B cell (primary cell): ENCODE results near the gene CHST1. TPM values are rescaled to one million over a fixed set of nuclear protein-coding genes. Genes with fewer than 3 reads are reported as not detected.

ENCODE experiments used
- ATAC-seq: fragments of 200-7000 bp; cut with Tn5 transposase; one replicate; pipeline ENCODE4 v1.10.0; 2021; ENCODE audit warnings: low read depth, mild to moderate bottlenecking, moderate number of reproducible peaks, moderate library complexity
- CTCF ChIA-PET: fragments of 350-600 bp; sonication (Branson Sonifier 250); formaldehyde crosslinking; loops from one replicate; lab custom pipeline; 2021; ENCODE audit warnings: antibody characterized with exemption, inconsistent platforms; lab: Charles Lee
- POLR2A ChIA-PET: fragments of 350-600 bp; sonication (Branson Sonifier 250); formaldehyde crosslinking; loops from one replicate; lab custom pipeline; 2021; ENCODE audit warnings: antibody characterized with exemption; lab: Charles Lee
- DNase-seq: peaks from one replicate; pipeline ENCODE4 v3.0.0; 2013
- H2AFZ ChIP-seq: 2 replicates; pipeline ENCODE4 v1.6.1; 2012; ENCODE audit warnings: mild to moderate bottlenecking, low read depth, low read length; ENCODE audit not compliant: insufficient read depth, poor library complexity, severe bottlenecking
- H3K27ac ChIP-seq, 2 donors: 1 replicate in 1 of 2; 2 replicates in 1 of 2; pipeline ENCODE4 v1.5.1; 2012 to 2013; ENCODE audit warnings: low read length in 2 of 2, mild to moderate bottlenecking in 2 of 2, moderate library complexity in 1 of 2
- H3K27me3 ChIP-seq, 4 experiments: fragments of 200-600 bp in 1 of 4; sonication (generic) in 1 of 4; replicated peaks in 1 of 4; 1 replicate in 2 of 4; 2 replicates in 2 of 4; pipeline versions ENCODE4 v1.6.1 to v1.7.0; 2013 to 2016; ENCODE audit warnings: low read length in 3 of 4, mild to moderate bottlenecking in 2 of 4, mixed read lengths in 1 of 4, moderate library complexity in 1 of 4; ENCODE audit not compliant: insufficient read depth in 4 of 4, control insufficient read depth in 3 of 4; ENCODE audit errors: control extremely low read depth in 1 of 4
- H3K36me3 ChIP-seq, 2 experiments: replicated peaks in 1 of 2; 1 replicate in 1 of 2; 2 replicates in 1 of 2; pipeline versions ENCODE4 v1.6.1 to v1.7.1; 2013; ENCODE audit warnings: low read length in 1 of 2; ENCODE audit not compliant: insufficient read depth in 2 of 2, control insufficient read depth in 1 of 2; ENCODE audit errors: control extremely low read depth in 1 of 2, extremely low read depth in 1 of 2
- H3K4me1 ChIP-seq, 2 donors: fragments of 200-600 bp in 1 of 2; sonication (generic) in 1 of 2; 1 replicate in 1 of 2; 2 replicates in 1 of 2; pipeline versions ENCODE4 v1.5.1 to v1.6.1; 2013 to 2017; ENCODE audit warnings: low read length in 2 of 2; ENCODE audit not compliant: control insufficient read depth in 2 of 2, insufficient read depth in 2 of 2
- H3K4me2 ChIP-seq: replicated peaks from 2 replicates; pipeline ENCODE3; 2012; ENCODE audit warnings: mild to moderate bottlenecking, low read depth, low read length; ENCODE audit not compliant: poor library complexity, severe bottlenecking
- H3K4me3 ChIP-seq, 5 experiments: fragments of 200-600 bp in 1 of 5; sonication (generic) in 1 of 5; 1 replicate in 3 of 5; 2 replicates in 2 of 5; pipeline versions ENCODE4 v1.5.1 to v1.7.0; 2011 to 2016; ENCODE audit warnings: low read length in 4 of 5, mild to moderate bottlenecking in 4 of 5, low read depth in 2 of 5, control low read depth in 1 of 5, moderate library complexity in 1 of 5; ENCODE audit not compliant: insufficient read depth in 1 of 5; ENCODE audit errors: control extremely low read depth in 1 of 5, extremely low read depth in 1 of 5
- H3K79me2 ChIP-seq: fragments of 200-600 bp; sonication (generic); one replicate; pipeline ENCODE4 v1.6.0; 2016; ENCODE audit warnings: low read length; ENCODE audit not compliant: control insufficient read depth, insufficient read depth
- H3K9ac ChIP-seq: fragments of 200-600 bp; sonication (generic); 2 replicates; pipeline ENCODE4 v1.6.1; 2017; ENCODE audit warnings: mild to moderate bottlenecking, low read length, moderate library complexity
- H3K9me3 ChIP-seq, 3 donors: one replicate each; pipeline versions ENCODE4 v1.6.1 to v1.7.1; 2013; ENCODE audit warnings: low read length in 2 of 3; ENCODE audit not compliant: control insufficient read depth in 2 of 3, insufficient read depth in 1 of 3; ENCODE audit errors: control extremely low read depth in 1 of 3
- H4K20me1 ChIP-seq: 2 replicates; pipeline ENCODE4 v1.6.0; 2012; ENCODE audit warnings: mild to moderate bottlenecking, low read length; ENCODE audit not compliant: insufficient read depth, control insufficient read depth, poor library complexity, severe bottlenecking
- H3K27ac Mint-ChIP-seq: one replicate; pipeline ENCODE4 v1.8.0; 2021; ENCODE audit warnings: mixed read lengths
- H3K27me3 Mint-ChIP-seq: one replicate; pipeline ENCODE4 v1.8.0; 2021; ENCODE audit warnings: mixed read lengths
- H3K4me1 Mint-ChIP-seq: one replicate; pipeline ENCODE4 v1.8.0; 2021; ENCODE audit warnings: mixed read lengths
- H3K4me3 Mint-ChIP-seq: one replicate; pipeline ENCODE4 v1.8.0; 2021; ENCODE audit warnings: mixed read lengths
- H3K9me3 Mint-ChIP-seq: one replicate; pipeline ENCODE4 v1.8.0; 2022; ENCODE audit warnings: mixed read lengths; ENCODE audit not compliant: insufficient read depth
- EZH2 ChIP-seq: IDR thresholded peaks from 2 replicates; pipeline ENCODE4 v1.6.1; 2012; ENCODE audit warnings: borderline replicate concordance, low read depth, mild to moderate bottlenecking, moderate library complexity, low read length; ENCODE audit not compliant: insufficient read depth, poor library complexity, severe bottlenecking
- whole genome bisulfite sequencing: methylation state at CpG from one replicate; pipeline ENCODE4 v1.1.5; 2013; ENCODE audit warnings: missing lambda C conversion rate; ENCODE audit not compliant: insufficient coverage; 5-methylcytosine and 5-hydroxymethylcytosine counted together
- intact Hi-C: fragments of 100-400 bp; cut with micrococcal nuclease; formaldehyde crosslinking; loops from one replicate; pipeline ENCODE4 v1.10.0; 2022
- polyA plus RNA-seq: library from polyadenylated mRNA; depleted of rRNA; stranded (reverse); fragments of >200 nt; gene quantifications from 2 replicates; pipeline ENCODE4 v1.2.3, GENCODE V29; 2012
- total RNA-seq, 2 donors: library from RNA; stranded (reverse); fragments of 120-200 nt in 1 of 2; gene quantifications; 1 replicate in 1 of 2; 2 replicates in 1 of 2; pipeline versions ENCODE4 v1.2.3 to v1.2.4, GENCODE V29; 2013 to 2022
- TF ChIP-seq, protein P1 (sequence below): fragments of 200-600 bp; IDR thresholded peaks from one replicate; pipeline ENCODE4 v1.8.0; 2022; ENCODE audit warnings: antibody characterized with exemption, mild to moderate bottlenecking

The CHST1 gene
- total and polyA plus RNA-seq, 2 donors (not counting 1 experiment from before 2014, with no cell fraction given) = not detected

GRCh38 chr11:45663486-45664375 is 1.7 kb downstream of the CHST1 start:
- H3K4me3 Mint-ChIP-seq = peak overlapping the region; percentile 49
- peaks cover 69% of the 10 kb centered on the region for H3K27me3 Mint-ChIP-seq
- intact Hi-C loops = no loop called here
- ATAC-seq (no peak), DNase-seq (no peak)
- no peak overlapping the region for H2AFZ ChIP-seq
- peak overlapping the region; percentile 67 for H3K4me2 ChIP-seq
- no peak overlapping the region for H3K27ac Mint-ChIP-seq
- no peaks in the 10 kb centered on the region for H3K9me3 Mint-ChIP-seq
- no peak overlapping the region for H3K27ac ChIP-seq
- H3K9ac ChIP-seq = no peak overlapping the region
- peaks cover 8 to 11% of the 10 kb centered on the region in 2 donors for H3K4me1 ChIP-seq
- ChIA-PET CTCF (no interaction called here), POLR2A (no interaction called here)
- H3K36me3 ChIP-seq = no peaks in the 10 kb centered on the region
- H3K79me2 ChIP-seq = no peaks in the 10 kb centered on the region
- no peaks in the 10 kb centered on the region for H3K9me3 ChIP-seq
- TF ChIP-seq, protein P1, sequence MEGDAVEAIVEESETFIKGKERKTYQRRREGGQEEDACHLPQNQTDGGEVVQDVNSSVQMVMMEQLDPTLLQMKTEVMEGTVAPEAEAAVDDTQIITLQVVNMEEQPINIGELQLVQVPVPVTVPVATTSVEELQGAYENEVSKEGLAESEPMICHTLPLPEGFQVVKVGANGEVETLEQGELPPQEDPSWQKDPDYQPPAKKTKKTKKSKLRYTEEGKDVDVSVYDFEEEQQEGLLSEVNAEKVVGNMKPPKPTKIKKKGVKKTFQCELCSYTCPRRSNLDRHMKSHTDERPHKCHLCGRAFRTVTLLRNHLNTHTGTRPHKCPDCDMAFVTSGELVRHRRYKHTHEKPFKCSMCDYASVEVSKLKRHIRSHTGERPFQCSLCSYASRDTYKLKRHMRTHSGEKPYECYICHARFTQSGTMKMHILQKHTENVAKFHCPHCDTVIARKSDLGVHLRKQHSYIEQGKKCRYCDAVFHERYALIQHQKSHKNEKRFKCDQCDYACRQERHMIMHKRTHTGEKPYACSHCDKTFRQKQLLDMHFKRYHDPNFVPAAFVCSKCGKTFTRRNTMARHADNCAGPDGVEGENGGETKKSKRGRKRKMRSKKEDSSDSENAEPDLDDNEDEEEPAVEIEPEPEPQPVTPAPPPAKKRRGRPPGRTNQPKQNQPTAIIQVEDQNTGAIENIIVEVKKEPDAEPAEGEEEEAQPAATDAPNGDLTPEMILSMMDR = no peak
- 15% methylated on average over 9 of the region's 13 CpGs for WGBS
- H3K27me3 ChIP-seq = peaks cover 0 to 67% (median 23%) of the 10 kb centered on the region in 4 experiments
- no peak overlapping the region for H3K4me3 ChIP-seq
- peaks cover 7% of the 10 kb centered on the region for H3K4me1 Mint-ChIP-seq
- no peaks in the 10 kb centered on the region for H4K20me1 ChIP-seq

- H3K4me3 Mint-ChIP-seq = peak overlapping the region; percentile 49
- POLR2A ChIA-PET = no interaction called here
- no peaks in the 10 kb centered on the region for H3K36me3 ChIP-seq
- H3K79me2 ChIP-seq = no peaks in the 10 kb centered on the region
- peaks cover 0 to 69% (median 23%) of the 10 kb centered on the region in 4 experiments for H3K27me3 ChIP-seq
- TF ChIP-seq EZH2 = no peak
- TF ChIP-seq, protein P1 = no peak
- H3K27me3 Mint-ChIP-seq = peaks cover 64% of the 10 kb centered on the region
- H2AFZ ChIP-seq = no peak overlapping the region
- 59% methylated on average over 4 of the region's 14 CpGs for WGBS
- ATAC-seq (no peak), DNase-seq (no peak)
- no peak overlapping the region for H3K9ac ChIP-seq
- no peaks in the 10 kb centered on the region for H3K9me3 Mint-ChIP-seq
- no peak overlapping the region for H3K27ac ChIP-seq
- H4K20me1 ChIP-seq = no peaks in the 10 kb centered on the region
- no peaks in the 10 kb centered on the region for H3K9me3 ChIP-seq
- H3K27ac Mint-ChIP-seq = no peak overlapping the region
- intact Hi-C loops = no loop called here
- CTCF ChIA-PET = no interaction called here
- no peak overlapping the region for H3K4me2 ChIP-seq
- peaks cover 8 to 11% of the 10 kb centered on the region in 2 donors for H3K4me1 ChIP-seq
- H3K4me1 Mint-ChIP-seq = peaks cover 7% of the 10 kb centered on the region
- no peak overlapping the region for H3K4me3 ChIP-seq
Observed at GRCh38 chr11:45662665-45663485, 2.5 kb downstream of the CHST1 start.
